GM19239 (cell line): ENCODE data around the gene HOOK2.
"Not testable (repeated sequence)": the region's sequence is repeated elsewhere in the genome, so short reads cannot be mapped to it uniquely, and the experiment has no call there.

Experiments used
- DNase-seq: peaks from one replicate; pipeline ENCODE4 v3.0.0; 2011; ENCODE audit warnings: low spot score; ENCODE audit not compliant: insufficient read length
- FAIRE-seq: peaks from 2 replicates; lab custom pipeline; 2011; peaks lifted over from hg19 to GRCh38; lab: Jason Lieb, UNC

The HOOK2 gene

DNA sequence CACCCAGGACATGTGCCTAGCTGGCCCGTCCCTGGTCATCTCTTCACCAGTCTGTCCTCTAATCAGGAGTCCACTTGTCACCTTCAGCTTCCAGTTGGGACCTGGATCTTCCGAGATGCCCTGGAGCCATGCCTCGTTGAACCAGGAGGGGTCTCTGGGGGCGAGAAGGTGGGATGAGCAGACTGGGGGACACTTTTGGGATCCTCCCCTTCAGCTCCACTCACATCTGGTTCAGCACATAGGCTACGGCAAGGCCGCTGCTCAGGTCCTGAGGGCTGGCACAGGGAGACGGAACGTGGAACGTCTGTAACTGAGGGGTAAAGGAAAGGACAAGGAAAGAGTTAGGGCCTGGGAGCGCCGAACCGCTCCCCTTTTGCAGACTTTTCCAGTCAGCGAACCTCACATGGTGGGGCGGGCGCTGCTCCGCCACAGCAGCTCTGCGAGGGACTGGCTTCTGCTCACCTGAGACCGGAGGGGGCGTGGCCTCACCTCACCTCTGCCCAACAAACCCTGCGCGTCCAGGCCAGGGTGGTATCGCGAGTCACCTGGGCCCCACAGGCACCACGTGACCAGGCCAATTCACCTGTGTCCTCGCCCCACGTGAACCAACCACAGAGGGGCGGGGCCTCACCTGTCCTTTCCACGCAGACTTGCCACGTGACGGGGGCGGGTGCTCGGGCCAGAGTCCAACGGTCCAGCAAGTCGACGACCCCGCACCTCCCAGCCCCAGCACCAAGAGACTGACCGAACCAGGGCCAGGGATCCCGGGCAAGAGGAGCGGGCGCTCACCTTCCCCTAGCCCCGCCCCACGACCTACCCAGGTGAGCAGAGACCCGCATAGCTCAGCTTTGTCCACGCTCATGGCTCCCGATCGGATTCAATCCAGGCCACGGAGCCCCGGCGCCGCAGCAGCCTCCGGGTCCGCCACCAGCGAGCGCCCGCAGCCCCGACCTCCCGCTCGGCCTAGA, at the start of gene HOOK2:
TSS of gene HOOK2 (minus strand) at position 965 of the 968 bp plus-strand sequence. CDS start at position 862, 103 bp downstream.
- DNase-seq (no peak), FAIRE-seq (no peak)

DNA sequence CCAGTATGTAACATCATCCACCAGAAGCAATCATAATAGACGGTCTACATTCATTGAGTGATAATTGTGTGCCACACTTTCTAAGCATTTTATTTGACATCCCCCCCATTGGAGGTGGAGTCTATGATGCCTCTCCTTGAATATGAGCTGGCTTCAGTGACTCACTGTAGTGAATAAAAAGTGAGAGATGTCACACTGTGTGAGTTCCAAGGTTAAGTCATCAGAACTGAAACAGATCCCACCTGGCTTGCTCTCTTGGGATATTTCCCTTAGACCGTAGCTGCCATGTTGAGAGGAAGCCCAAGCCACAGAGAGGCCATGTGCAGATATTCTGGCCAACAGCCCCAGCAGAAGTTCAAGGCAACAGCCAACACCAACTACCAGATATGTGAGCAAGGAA, 46.4 kb upstream of the HOOK2 start:
- DNase-seq, result no peak
- no peak for FAIRE-seq

GRCh38 chr19:12817810-12818209, 42.5 kb upstream of the HOOK2 start:
- FAIRE-seq, DNase-seq: not testable (repeated sequence)

- FAIRE-seq, DNase-seq: not testable (repeated sequence)
These were observed 41.8 kb upstream of the HOOK2 start for GRCh38 chr19:12817188-12817587.

- no peak for FAIRE-seq
- DNase-seq, result no peak
These were observed 39.7 kb upstream of the HOOK2 start for GRCh38 chr19:12815088-12815487.

GRCh38 chr19:12806242-12807081, 31.1 kb upstream of the HOOK2 start, which contains the start of gene RNASEH2A:
TSS of gene RNASEH2A (plus strand) at chr19:12806584. CDS start at chr19:12806674, 90 bp downstream.
- DNase-seq (peak; percentile 98), FAIRE-seq (peak; percentile 95)

GRCh38 chr19:12804051-12804450, 28.7 kb upstream of the HOOK2 start:
- DNase-seq (no peak), FAIRE-seq (no peak)

GRCh38 chr19:12802267-12803106, 27.1 kb upstream of the HOOK2 start:
- DNase-seq, result no peak
- no peak for FAIRE-seq

GRCh38 chr19:12801466-12802266, 26.3 kb upstream of the HOOK2 start, which contains the start of the genes PRDX2 and THSD8:
TSS of gene PRDX2 (minus strand) at chr19:12801800. CDS start at chr19:12801261, 539 bp downstream.
TSS of gene THSD8 (plus strand) at chr19:12802069. CDS start at chr19:12802072, 3 bp downstream.
- no peak for FAIRE-seq
- no peak for DNase-seq

DNA sequence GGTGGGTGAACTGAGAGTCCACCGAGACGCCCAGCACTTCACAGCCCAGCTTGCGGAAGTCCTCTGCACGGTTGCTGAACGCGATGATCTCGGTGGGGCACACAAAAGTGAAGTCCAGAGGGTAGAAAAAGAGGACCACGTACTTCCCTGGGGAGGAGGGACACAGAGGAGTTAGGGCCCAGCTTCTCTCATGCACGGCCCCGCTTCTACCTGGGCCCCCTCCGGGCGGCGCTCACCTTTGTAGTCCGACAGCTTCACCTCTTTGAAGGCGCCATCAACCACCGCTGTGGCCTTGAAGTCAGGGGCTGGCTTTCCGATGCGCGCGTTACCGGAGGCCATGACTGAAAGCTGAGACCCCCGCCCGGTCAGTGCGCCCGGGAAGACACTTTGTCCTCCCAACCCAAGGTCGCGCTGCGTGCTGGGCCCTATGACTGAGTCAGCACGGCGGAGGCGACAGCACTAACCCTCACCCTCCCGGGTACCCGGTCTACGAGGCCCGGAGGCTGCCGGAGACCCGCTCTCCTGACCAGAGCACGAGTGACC, 25.6 kb upstream of the HOOK2 start:
- no peak for DNase-seq

GRCh38 chr19:12800466-12800770, 25.1 kb upstream of the HOOK2 start:
- FAIRE-seq (no peak), DNase-seq (no peak)

More for the DNA sequence above, 25.6 kb upstream of the HOOK2 start:
- no peak for FAIRE-seq

GRCh38 chr19:12799742-12800465, 24.6 kb upstream of the HOOK2 start:
- FAIRE-seq (no peak), DNase-seq (no peak)

DNA sequence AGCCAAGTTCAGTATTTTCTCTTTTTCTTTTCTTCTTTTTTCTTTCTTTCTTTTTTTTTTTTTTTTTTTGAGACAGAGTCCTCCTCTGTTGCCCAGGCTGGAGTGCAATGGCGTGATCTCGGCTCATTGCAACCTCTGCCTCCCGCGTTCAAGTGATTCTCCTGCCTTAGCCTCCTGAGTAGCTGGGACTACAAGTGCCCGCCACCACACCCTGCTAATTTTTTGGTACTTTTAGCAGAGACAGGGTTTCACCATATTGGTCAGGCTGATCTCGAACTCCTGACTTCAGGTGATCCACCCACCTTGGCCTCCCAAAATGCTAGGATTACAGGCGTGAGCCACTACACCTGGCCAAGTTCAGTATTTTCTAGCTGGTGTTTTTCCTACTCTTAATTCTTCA, 22.3 kb upstream of the HOOK2 start:
- DNase-seq, FAIRE-seq: not testable (repeated sequence)

- no peak for FAIRE-seq
- DNase-seq, result no peak
These were observed 21.8 kb upstream of the HOOK2 start for GRCh38 chr19:12797141-12797587.

DNA sequence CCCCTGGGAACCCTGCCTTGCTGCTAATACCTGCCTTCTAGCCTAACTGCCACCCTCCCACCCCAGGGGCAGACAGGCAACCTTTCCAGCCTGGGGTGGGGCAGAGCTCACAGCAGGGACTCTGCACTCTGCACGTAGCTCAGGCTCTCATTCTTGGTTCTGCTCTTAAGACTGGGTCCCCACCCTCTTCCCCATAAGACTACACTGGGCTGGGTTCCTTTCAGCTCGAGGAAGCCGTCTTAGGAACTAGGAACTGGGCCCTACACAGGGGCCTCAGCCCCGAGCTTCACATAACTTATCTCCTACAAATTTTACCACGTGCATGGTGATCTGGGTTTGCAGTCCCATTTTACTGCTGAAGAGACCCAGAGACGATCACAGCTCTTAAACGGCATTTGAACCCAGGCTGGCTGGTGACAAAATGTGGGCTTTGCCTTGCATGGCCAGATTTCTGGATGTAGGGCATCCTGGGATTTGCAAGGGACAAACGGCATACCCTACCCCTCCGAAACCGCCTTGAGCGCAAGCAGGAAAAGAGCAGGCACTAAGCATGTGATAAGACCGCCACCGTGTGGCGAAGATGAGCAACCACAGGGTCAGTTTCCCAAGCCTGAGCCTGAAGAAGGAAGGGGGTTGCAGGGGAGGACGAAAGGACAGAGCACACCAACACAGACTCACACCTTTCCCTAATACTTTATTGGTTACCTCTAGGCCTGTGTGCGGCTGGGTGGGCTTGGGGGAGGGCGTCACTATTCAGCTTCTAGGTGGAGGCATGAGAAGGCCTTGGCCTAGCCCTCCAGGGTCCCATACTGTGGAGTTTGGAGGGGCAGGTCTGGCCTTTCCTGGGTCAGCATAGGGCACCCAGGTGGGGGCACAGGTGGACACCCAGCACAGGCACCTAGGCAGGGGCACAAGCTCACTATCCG, 21.1 kb upstream of the HOOK2 start:
- DNase-seq (no peak), FAIRE-seq (peak; percentile 89)

DNA sequence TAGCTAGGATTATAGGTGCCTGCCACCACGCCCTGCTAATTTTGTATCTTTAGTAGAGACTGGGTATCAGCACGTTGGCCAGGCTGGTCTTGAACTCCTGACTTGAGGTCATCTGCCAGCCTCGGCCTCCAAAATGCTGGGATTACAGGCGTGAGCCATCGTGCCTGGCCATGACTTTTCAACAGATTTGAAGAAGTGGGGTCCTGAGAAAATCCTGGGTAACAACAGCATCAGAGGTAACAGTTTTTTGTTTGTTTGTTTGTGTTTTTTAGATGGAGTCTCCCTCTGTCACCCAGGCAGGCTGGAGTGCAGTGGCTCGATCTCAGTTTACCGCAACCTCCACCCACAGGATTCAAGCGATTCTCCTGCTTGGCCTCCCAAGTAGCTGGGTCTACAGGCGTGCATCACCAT, 19.6 kb upstream of the HOOK2 start:
- no peak for FAIRE-seq

More for the DNA sequence above, 19.6 kb upstream of the HOOK2 start:
- no peak for DNase-seq
